ENCODE results near the gene PAX2. TPM values are rescaled to one million over a fixed set of nuclear protein-coding genes. Genes with fewer than 3 reads are reported as not detected.

PAX2 gene
- total RNA-seq, 1 experiment from 2014 or later = 0.09 TPM

DNA sequence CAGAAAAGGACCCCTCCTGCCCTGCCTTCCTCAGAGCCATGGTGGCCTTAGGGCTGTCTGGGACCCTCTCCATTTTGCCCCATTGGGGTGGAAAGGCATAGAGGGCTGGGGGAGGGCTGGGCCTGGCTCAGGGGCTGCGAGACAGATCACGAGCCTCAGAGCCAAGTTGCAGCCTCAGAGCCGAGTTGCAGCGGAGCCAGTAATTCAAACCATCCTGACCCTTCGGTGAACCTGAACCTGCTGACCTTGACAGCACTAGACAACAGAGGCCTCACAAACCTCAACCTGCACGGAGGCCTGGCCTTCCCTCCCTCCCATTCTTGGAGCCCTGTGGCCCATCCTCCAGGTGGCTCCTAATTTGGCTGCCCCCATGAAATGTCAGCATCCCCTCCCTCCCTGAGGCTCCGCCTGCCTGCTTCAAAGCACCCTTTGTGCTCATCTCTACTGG lies 45.4 kb downstream of the PAX2 start:
- CTCF ChIA-PET = no interaction called here

More for the DNA sequence above, 45.4 kb downstream of the PAX2 start:
- no peak overlapping the region for H3K27ac Mint-ChIP-seq
- POLR2A ChIA-PET = no interaction called here
- H3K36me3 Mint-ChIP-seq = no peaks in the 10 kb centered on the region
- H3K4me3 Mint-ChIP-seq = no peak overlapping the region
- no peaks in the 10 kb centered on the region for H3K9me3 Mint-ChIP-seq
- peaks cover 4% of the 10 kb centered on the region for H3K27me3 Mint-ChIP-seq (ENCODE audit: low read depth)
- peaks cover 46% of the 10 kb centered on the region for H3K4me1 Mint-ChIP-seq
- DNase-seq (ENCODE audit: low spot score) (no peak), ATAC-seq (no peak)
- TF ChIP-seq SMAD3 (CRISPR knock-in tag; IDR thresholded peaks at IDR 0.05; ENCODE audit: borderline replicate concordance) = no peak
- TF ChIP-seq FOXP1 (CRISPR knock-in tag; IDR thresholded peaks at IDR 0.05; ENCODE audit: borderline replicate concordance) = no peak
- TF ChIP-seq CBFB (CRISPR knock-in tag; IDR thresholded peaks at IDR 0.05; ENCODE audit: low read depth) = no peak
- TF ChIP-seq, protein P1, sequence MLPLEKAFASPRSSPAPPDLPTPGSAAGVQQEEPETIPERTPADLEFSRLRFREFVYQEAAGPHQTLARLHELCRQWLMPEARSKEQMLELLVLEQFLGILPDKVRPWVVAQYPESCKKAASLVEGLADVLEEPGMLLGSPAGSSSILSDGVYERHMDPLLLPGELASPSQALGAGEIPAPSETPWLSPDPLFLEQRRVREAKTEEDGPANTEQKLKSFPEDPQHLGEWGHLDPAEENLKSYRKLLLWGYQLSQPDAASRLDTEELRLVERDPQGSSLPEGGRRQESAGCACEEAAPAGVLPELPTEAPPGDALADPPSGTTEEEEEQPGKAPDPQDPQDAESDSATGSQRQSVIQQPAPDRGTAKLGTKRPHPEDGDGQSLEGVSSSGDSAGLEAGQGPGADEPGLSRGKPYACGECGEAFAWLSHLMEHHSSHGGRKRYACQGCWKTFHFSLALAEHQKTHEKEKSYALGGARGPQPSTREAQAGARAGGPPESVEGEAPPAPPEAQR (CRISPR knock-in tag; IDR thresholded peaks at IDR 0.05) = no peak
- TF ChIP-seq, protein P2, sequence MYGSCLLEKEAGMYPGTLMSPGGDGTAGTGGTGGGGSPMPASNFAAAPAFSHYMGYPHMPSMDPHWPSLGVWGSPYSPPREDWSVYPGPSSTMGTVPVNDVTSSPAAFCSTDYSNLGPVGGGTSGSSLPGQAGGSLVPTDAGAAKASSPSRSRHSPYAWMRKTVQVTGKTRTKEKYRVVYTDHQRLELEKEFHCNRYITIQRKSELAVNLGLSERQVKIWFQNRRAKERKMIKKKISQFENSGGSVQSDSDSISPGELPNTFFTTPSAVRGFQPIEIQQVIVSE (CRISPR knock-in tag; IDR thresholded peaks at IDR 0.05; ENCODE audit: borderline replicate concordance) = no peak
- TF ChIP-seq PRRX2 (CRISPR knock-in tag; IDR thresholded peaks at IDR 0.05) = no peak
- TF ChIP-seq, protein P3, sequence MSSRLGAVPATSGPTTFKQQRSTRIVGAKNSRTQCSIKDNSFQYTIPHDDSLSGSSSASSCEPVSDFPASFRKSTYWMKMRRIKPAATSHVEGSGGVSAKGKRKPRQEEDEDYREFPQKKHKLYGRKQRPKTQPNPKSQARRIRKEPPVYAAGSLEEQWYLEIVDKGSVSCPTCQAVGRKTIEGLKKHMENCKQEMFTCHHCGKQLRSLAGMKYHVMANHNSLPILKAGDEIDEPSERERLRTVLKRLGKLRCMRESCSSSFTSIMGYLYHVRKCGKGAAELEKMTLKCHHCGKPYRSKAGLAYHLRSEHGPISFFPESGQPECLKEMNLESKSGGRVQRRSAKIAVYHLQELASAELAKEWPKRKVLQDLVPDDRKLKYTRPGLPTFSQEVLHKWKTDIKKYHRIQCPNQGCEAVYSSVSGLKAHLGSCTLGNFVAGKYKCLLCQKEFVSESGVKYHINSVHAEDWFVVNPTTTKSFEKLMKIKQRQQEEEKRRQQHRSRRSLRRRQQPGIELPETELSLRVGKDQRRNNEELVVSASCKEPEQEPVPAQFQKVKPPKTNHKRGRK (CRISPR knock-in tag; IDR thresholded peaks at IDR 0.05; ENCODE audit: borderline replicate concordance) = no peak
- TF ChIP-seq OVOL2 (CRISPR knock-in tag; IDR thresholded peaks at IDR 0.05; ENCODE audit: borderline replicate concordance) = no peak
- no peak for TF ChIP-seq KAT7 (CRISPR knock-in tag; IDR thresholded peaks at IDR 0.05; ENCODE audit: borderline replicate concordance)
- TF ChIP-seq, protein P4, sequence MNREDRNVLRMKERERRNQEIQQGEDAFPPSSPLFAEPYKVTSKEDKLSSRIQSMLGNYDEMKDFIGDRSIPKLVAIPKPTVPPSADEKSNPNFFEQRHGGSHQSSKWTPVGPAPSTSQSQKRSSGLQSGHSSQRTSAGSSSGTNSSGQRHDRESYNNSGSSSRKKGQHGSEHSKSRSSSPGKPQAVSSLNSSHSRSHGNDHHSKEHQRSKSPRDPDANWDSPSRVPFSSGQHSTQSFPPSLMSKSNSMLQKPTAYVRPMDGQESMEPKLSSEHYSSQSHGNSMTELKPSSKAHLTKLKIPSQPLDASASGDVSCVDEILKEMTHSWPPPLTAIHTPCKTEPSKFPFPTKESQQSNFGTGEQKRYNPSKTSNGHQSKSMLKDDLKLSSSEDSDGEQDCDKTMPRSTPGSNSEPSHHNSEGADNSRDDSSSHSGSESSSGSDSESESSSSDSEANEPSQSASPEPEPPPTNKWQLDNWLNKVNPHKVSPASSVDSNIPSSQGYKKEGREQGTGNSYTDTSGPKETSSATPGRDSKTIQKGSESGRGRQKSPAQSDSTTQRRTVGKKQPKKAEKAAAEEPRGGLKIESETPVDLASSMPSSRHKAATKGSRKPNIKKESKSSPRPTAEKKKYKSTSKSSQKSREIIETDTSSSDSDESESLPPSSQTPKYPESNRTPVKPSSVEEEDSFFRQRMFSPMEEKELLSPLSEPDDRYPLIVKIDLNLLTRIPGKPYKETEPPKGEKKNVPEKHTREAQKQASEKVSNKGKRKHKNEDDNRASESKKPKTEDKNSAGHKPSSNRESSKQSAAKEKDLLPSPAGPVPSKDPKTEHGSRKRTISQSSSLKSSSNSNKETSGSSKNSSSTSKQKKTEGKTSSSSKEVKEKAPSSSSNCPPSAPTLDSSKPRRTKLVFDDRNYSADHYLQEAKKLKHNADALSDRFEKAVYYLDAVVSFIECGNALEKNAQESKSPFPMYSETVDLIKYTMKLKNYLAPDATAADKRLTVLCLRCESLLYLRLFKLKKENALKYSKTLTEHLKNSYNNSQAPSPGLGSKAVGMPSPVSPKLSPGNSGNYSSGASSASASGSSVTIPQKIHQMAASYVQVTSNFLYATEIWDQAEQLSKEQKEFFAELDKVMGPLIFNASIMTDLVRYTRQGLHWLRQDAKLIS (CRISPR knock-in tag; IDR thresholded peaks at IDR 0.05; ENCODE audit: borderline replicate concordance) = no peak
- TF ChIP-seq NR3C1 (CRISPR knock-in tag; conservative IDR thresholded peaks at IDR 0.05; ENCODE audit: low read depth) = no peak
- TF ChIP-seq SMAD4 (CRISPR knock-in tag; IDR thresholded peaks at IDR 0.05) = no peak
- TF ChIP-seq, protein P5, sequence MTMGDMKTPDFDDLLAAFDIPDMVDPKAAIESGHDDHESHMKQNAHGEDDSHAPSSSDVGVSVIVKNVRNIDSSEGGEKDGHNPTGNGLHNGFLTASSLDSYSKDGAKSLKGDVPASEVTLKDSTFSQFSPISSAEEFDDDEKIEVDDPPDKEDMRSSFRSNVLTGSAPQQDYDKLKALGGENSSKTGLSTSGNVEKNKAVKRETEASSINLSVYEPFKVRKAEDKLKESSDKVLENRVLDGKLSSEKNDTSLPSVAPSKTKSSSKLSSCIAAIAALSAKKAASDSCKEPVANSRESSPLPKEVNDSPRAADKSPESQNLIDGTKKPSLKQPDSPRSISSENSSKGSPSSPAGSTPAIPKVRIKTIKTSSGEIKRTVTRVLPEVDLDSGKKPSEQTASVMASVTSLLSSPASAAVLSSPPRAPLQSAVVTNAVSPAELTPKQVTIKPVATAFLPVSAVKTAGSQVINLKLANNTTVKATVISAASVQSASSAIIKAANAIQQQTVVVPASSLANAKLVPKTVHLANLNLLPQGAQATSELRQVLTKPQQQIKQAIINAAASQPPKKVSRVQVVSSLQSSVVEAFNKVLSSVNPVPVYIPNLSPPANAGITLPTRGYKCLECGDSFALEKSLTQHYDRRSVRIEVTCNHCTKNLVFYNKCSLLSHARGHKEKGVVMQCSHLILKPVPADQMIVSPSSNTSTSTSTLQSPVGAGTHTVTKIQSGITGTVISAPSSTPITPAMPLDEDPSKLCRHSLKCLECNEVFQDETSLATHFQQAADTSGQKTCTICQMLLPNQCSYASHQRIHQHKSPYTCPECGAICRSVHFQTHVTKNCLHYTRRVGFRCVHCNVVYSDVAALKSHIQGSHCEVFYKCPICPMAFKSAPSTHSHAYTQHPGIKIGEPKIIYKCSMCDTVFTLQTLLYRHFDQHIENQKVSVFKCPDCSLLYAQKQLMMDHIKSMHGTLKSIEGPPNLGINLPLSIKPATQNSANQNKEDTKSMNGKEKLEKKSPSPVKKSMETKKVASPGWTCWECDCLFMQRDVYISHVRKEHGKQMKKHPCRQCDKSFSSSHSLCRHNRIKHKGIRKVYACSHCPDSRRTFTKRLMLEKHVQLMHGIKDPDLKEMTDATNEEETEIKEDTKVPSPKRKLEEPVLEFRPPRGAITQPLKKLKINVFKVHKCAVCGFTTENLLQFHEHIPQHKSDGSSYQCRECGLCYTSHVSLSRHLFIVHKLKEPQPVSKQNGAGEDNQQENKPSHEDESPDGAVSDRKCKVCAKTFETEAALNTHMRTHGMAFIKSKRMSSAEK (CRISPR knock-in tag; IDR thresholded peaks at IDR 0.05; ENCODE audit: borderline replicate concordance) = no peak

Data from WTC11 (cell line).